Neural progenitor cell (in vitro differentiated cells): Measurements from ENCODE around the gene RNF150. TPM values are rescaled to one million over a fixed set of nuclear protein-coding genes. Genes with fewer than 3 reads are reported as not detected.

Experiments used
- DNase-seq: peaks from one replicate; pipeline ENCODE4 v3.0.0-alpha.2; 2016; ENCODE audit warnings: low spot score
- H2AFZ ChIP-seq: fragments of 200-600 bp; sonication (generic); replicated peaks from 2 replicates; pipeline ENCODE4 v1.6.1; 2016; ENCODE audit warnings: antibody characterized with exemption
- H3F3A ChIP-seq: fragments of 200-600 bp; sonication (generic); 2 replicates; pipeline ENCODE4 v1.6.1; 2016; ENCODE audit warnings: antibody characterized with exemption, low read depth
- H3K27ac ChIP-seq: fragments of 200-600 bp; sonication (generic); 2 replicates; pipeline ENCODE4 v1.5.1; 2016; ENCODE audit warnings: mild to moderate bottlenecking
- H3K27me3 ChIP-seq: fragments of 200-600 bp; sonication (generic); 2 replicates; pipeline ENCODE4 v1.6.1; 2016; ENCODE audit warnings: mild to moderate bottlenecking, moderate library complexity
- H3K36me3 ChIP-seq: fragments of 200-600 bp; sonication (generic); 2 replicates; pipeline ENCODE4 v1.5.1; 2016
- H3K4me1 ChIP-seq: fragments of 200-600 bp; sonication (generic); 2 replicates; pipeline ENCODE4 v1.6.1; 2016; ENCODE audit warnings: mixed run types
- H3K4me2 ChIP-seq: fragments of 200-600 bp; sonication (generic); 2 replicates; pipeline ENCODE4 v1.6.1; 2016
- H3K4me3 ChIP-seq: fragments of 200-600 bp; sonication (generic); 2 replicates; pipeline ENCODE4 v1.5.1; 2016
- H3K79me2 ChIP-seq: fragments of 200-600 bp; sonication (generic); 2 replicates; pipeline ENCODE4 v1.6.1; 2016; ENCODE audit warnings: low read depth
- H3K9ac ChIP-seq: fragments of 200-600 bp; sonication (generic); 2 replicates; pipeline ENCODE4 v1.6.1; 2016
- H3K9me3 ChIP-seq: fragments of 200-600 bp; sonication (generic); 2 replicates; pipeline ENCODE4 v1.5.1; 2016; ENCODE audit warnings: low read depth
- H4K20me1 ChIP-seq: fragments of 200-600 bp; sonication (generic); 2 replicates; pipeline ENCODE4 v1.6.1; 2016; ENCODE audit warnings: low read depth
- H3K27ac Mint-ChIP-seq: 3 replicates; pipeline ENCODE4 v1.8.0; 2021; ENCODE audit warnings: mixed read lengths
- H3K27me3 Mint-ChIP-seq: 2 replicates; pipeline ENCODE4 v1.8.0; 2022; ENCODE audit warnings: low read depth, mild to moderate bottlenecking, inconsistent platforms, moderate library complexity, mixed read lengths; ENCODE audit not compliant: insufficient read depth
- H3K36me3 Mint-ChIP-seq: 3 replicates; pipeline ENCODE4 v1.8.0; 2021; ENCODE audit warnings: mixed read lengths
- H3K4me1 Mint-ChIP-seq: 3 replicates; pipeline ENCODE4 v1.8.0; 2021; ENCODE audit warnings: mixed read lengths
- H3K4me3 Mint-ChIP-seq: 3 replicates; pipeline ENCODE4 v1.8.0; 2021; ENCODE audit warnings: mild to moderate bottlenecking, moderate library complexity, mixed read lengths
- H3K9me3 Mint-ChIP-seq: 3 replicates; pipeline ENCODE4 v1.8.0; 2020; ENCODE audit warnings: mixed read lengths
- EZH2 ChIP-seq: fragments of 200-600 bp; sonication (generic); IDR thresholded peaks from 2 replicates; pipeline ENCODE4 v1.6.1; 2017; ENCODE audit warnings: antibody characterized with exemption, mild to moderate bottlenecking, moderate library complexity
- EZH2phosphoT487 ChIP-seq: fragments of 200-600 bp; sonication (generic); IDR thresholded peaks from 2 replicates; pipeline ENCODE4 v1.6.1; 2017; ENCODE audit warnings: antibody characterized with exemption
- total RNA-seq: library from RNA; depleted of rRNA; stranded (reverse); fragments of >200 nt; gene quantifications from 2 replicates; pipeline ENCODE4 v1.2.3, GENCODE V29; 2015; ENCODE audit warnings: low replicate concordance
- TF ChIP-seq, protein P1 (sequence below): fragments of 200-600 bp; sonication (generic); IDR thresholded peaks from 2 replicates; pipeline ENCODE4 v1.5.1; 2017; ENCODE audit warnings: antibody characterized with exemption, mild to moderate bottlenecking

Gene RNF150
- total RNA-seq, 1 donor from 2014 or later = 1.4 TPM

GRCh38 chr4:141077611-141078225 lies 55.6 kb downstream of the RNF150 start:
- H3K36me3 Mint-ChIP-seq = no peaks in the 10 kb centered on the region
- Histone ChIP-seq H3K9ac (no peak overlapping the region), H2AFZ (peak overlapping the region; percentile 23), H3K4me1 (no peaks in the 10 kb centered on the region), H3K36me3 (no peaks in the 10 kb centered on the region), H3K4me2 (no peak overlapping the region), H3K4me3 (no peak overlapping the region), H3K79me2 (no peaks in the 10 kb centered on the region), H3K27ac (no peak overlapping the region), H3F3A (no peaks in the 10 kb centered on the region), H3K27me3 (no peaks in the 10 kb centered on the region), H4K20me1 (no peaks in the 10 kb centered on the region), H3K9me3 (no peaks in the 10 kb centered on the region)
- H3K4me1 Mint-ChIP-seq = no peaks in the 10 kb centered on the region
- no peak overlapping the region for H3K4me3 Mint-ChIP-seq
- H3K9me3 Mint-ChIP-seq = no peaks in the 10 kb centered on the region
- TF ChIP-seq, protein P1, sequence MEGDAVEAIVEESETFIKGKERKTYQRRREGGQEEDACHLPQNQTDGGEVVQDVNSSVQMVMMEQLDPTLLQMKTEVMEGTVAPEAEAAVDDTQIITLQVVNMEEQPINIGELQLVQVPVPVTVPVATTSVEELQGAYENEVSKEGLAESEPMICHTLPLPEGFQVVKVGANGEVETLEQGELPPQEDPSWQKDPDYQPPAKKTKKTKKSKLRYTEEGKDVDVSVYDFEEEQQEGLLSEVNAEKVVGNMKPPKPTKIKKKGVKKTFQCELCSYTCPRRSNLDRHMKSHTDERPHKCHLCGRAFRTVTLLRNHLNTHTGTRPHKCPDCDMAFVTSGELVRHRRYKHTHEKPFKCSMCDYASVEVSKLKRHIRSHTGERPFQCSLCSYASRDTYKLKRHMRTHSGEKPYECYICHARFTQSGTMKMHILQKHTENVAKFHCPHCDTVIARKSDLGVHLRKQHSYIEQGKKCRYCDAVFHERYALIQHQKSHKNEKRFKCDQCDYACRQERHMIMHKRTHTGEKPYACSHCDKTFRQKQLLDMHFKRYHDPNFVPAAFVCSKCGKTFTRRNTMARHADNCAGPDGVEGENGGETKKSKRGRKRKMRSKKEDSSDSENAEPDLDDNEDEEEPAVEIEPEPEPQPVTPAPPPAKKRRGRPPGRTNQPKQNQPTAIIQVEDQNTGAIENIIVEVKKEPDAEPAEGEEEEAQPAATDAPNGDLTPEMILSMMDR = no peak
- TF ChIP-seq EZH2 (no peak), EZH2phosphoT487 (no peak)
- no peak overlapping the region for H3K27ac Mint-ChIP-seq
- peaks cover 2% of the 10 kb centered on the region for H3K27me3 Mint-ChIP-seq
- DNase-seq = no peak

- H3K27ac Mint-ChIP-seq = no peak overlapping the region
- Histone ChIP-seq H3K79me2 (no peaks in the 10 kb centered on the region), H3K9ac (no peak overlapping the region), H3K4me3 (no peak overlapping the region), H3K4me2 (no peak overlapping the region), H3K36me3 (no peaks in the 10 kb centered on the region), H3F3A (no peaks in the 10 kb centered on the region), H3K9me3 (no peaks in the 10 kb centered on the region), H2AFZ (no peak overlapping the region), H4K20me1 (no peaks in the 10 kb centered on the region), H3K27me3 (no peaks in the 10 kb centered on the region), H3K4me1 (no peaks in the 10 kb centered on the region), H3K27ac (no peak overlapping the region)
- no peak for DNase-seq
- H3K4me3 Mint-ChIP-seq = no peak overlapping the region
- no peaks in the 10 kb centered on the region for H3K9me3 Mint-ChIP-seq
- TF ChIP-seq, protein P1 = no peak
- TF ChIP-seq EZH2phosphoT487 = no peak
- TF ChIP-seq EZH2 = no peak
- peaks cover 2% of the 10 kb centered on the region for H3K27me3 Mint-ChIP-seq
- H3K36me3 Mint-ChIP-seq = no peaks in the 10 kb centered on the region
- H3K4me1 Mint-ChIP-seq = no peaks in the 10 kb centered on the region
Observed at GRCh38 chr4:141075553-141075952, 57.7 kb downstream of the RNF150 start.

- Mint-ChIP-seq H3K36me3 (no peaks in the 10 kb centered on the region), H3K9me3 (no peaks in the 10 kb centered on the region), H3K4me1 (no peaks in the 10 kb centered on the region), H3K27me3 (peaks cover 3% of the 10 kb centered on the region), H3K4me3 (no peak overlapping the region), H3K27ac (no peak overlapping the region)
- no peaks in the 10 kb centered on the region for H4K20me1 ChIP-seq
- DNase-seq = no peak
- no peak overlapping the region for H3K9ac ChIP-seq
- H3K27me3 ChIP-seq = no peaks in the 10 kb centered on the region
- no peaks in the 10 kb centered on the region for H3K9me3 ChIP-seq
- no peaks in the 10 kb centered on the region for H3K36me3 ChIP-seq
- TF ChIP-seq, protein P1 = no peak
- TF ChIP-seq EZH2 = no peak
- TF ChIP-seq EZH2phosphoT487 = no peak
- H3K79me2 ChIP-seq = no peaks in the 10 kb centered on the region
- no peak overlapping the region for H3K4me3 ChIP-seq
- no peaks in the 10 kb centered on the region for H3K4me1 ChIP-seq
- H3K4me2 ChIP-seq = no peak overlapping the region
- no peak overlapping the region for H3K27ac ChIP-seq
- H3F3A ChIP-seq = no peaks in the 10 kb centered on the region
- H2AFZ ChIP-seq = no peak overlapping the region
Observed at GRCh38 chr4:141074098-141074878, 59.0 kb downstream of the RNF150 start.
